GM21367 (cell line): Measurements from ENCODE around the gene MCTP1.
"Not testable (repeated sequence)": the region's sequence is repeated elsewhere in the genome, so short reads cannot be mapped to it uniquely, and the experiment has no call there.

Experiments used
- ATAC-seq: cut with Tn5 transposase; IDR thresholded peaks from one replicate; pipeline ENCODE4 v1.9.1; 2021; ENCODE audit not compliant: unreplicated experiment

MCTP1 gene

GRCh38 chr5:95043234-95043633 is 241.7 kb downstream of the MCTP1 start:
- no peak for ATAC-seq

GRCh38 chr5:95042037-95042436 is 242.9 kb downstream of the MCTP1 start:
- ATAC-seq: no peak

GRCh38 chr5:95035891-95036685 is 248.8 kb downstream of the MCTP1 start:
- peak; percentile 54 for ATAC-seq

- ATAC-seq: no peak
These were observed 252.1 kb downstream of the MCTP1 start for GRCh38 chr5:95032801-95033200.

- no peak for ATAC-seq
These were observed 255.1 kb downstream of the MCTP1 start for GRCh38 chr5:95029569-95030366.

GRCh38 chr5:95027775-95028174 is 257.1 kb downstream of the MCTP1 start:
- no peak for ATAC-seq

GRCh38 chr5:95027151-95027721 is 257.7 kb downstream of the MCTP1 start:
- peak; percentile 33 for ATAC-seq

- no peak for ATAC-seq
These were observed 258.2 kb downstream of the MCTP1 start for GRCh38 chr5:95026718-95027117.

GRCh38 chr5:95022967-95023695 is 261.8 kb downstream of the MCTP1 start:
- ATAC-seq: peak; percentile 73

GRCh38 chr5:95020345-95020744 is 264.5 kb downstream of the MCTP1 start:
- no peak for ATAC-seq

- no peak for ATAC-seq
These were observed 265.9 kb downstream of the MCTP1 start for GRCh38 chr5:95018946-95019345.

- no peak for ATAC-seq
These were observed 266.4 kb downstream of the MCTP1 start for GRCh38 chr5:95018511-95018910.

- no peak for ATAC-seq
These were observed 275.1 kb downstream of the MCTP1 start for GRCh38 chr5:95009812-95010211.

GRCh38 chr5:95007921-95008597 is 276.8 kb downstream of the MCTP1 start:
- peak; percentile 87 for ATAC-seq

- ATAC-seq: no peak
These were observed 279.1 kb downstream of the MCTP1 start for GRCh38 chr5:95005811-95006210.

GRCh38 chr5:94998670-94999069 is 286.2 kb downstream of the MCTP1 start:
- ATAC-seq: no peak

- ATAC-seq: not testable (repeated sequence)
These were observed 290.4 kb downstream of the MCTP1 start for GRCh38 chr5:94994537-94994936.

- ATAC-seq: no peak
These were observed 291.4 kb downstream of the MCTP1 start for GRCh38 chr5:94993491-94993890.

- ATAC-seq: no peak
These were observed 292.6 kb downstream of the MCTP1 start for GRCh38 chr5:94992325-94992724.

- no peak for ATAC-seq
These were observed 300.9 kb downstream of the MCTP1 start for GRCh38 chr5:94983861-94984535.
